HepG2 (cell line): ENCODE data around the gene PAXX. TPM values are rescaled to one million over a fixed set of nuclear protein-coding genes. Genes with fewer than 3 reads are reported as not detected.

Experiments
- CREBL2 ChIP-seq: sonication (generic); formaldehyde crosslinking; IDR thresholded peaks from 2 replicates; pipeline ENCODE4 v1.8.1; 2023; ENCODE audit warnings: missing genetic modification reagents, mild to moderate bottlenecking, borderline replicate concordance
- EED ChIP-seq: sonication (generic); formaldehyde crosslinking; IDR thresholded peaks from 2 replicates; pipeline ENCODE4 v1.5.0; 2020; ENCODE audit warnings: mild to moderate bottlenecking, missing genetic modification reagents
- ETS1 ChIP-seq: sonication (generic); formaldehyde crosslinking; IDR thresholded peaks from 2 replicates; pipeline ENCODE4 v1.4.0; 2020; ENCODE audit warnings: missing genetic modification reagents
- ETV5 ChIP-seq: IDR thresholded peaks from 2 replicates; pipeline ENCODE4 v1.6.1; 2018; ENCODE audit warnings: missing biosample characterization, missing genetic modification reagents, inconsistent platforms, borderline replicate concordance
- FOXK1 ChIP-seq: sonication (generic); formaldehyde crosslinking; IDR thresholded peaks from 2 replicates; pipeline ENCODE4 v1.4.0; 2020; ENCODE audit warnings: low read depth, missing genetic modification reagents, borderline replicate concordance
- GTF2F1 ChIP-seq: fragments of 150-350 bp; IDR thresholded peaks from 2 replicates; pipeline ENCODE4 v1.6.1; 2014; ENCODE audit warnings: low read length
- HCFC1 ChIP-seq: fragments of 150-350 bp; IDR thresholded peaks from 2 replicates; pipeline ENCODE4 v1.6.1; 2014; ENCODE audit warnings: low read depth, low read length
- JDP2 ChIP-seq: sonication (generic); formaldehyde crosslinking; IDR thresholded peaks from 2 replicates; pipeline ENCODE4 v1.8.1; 2022; ENCODE audit warnings: missing genetic modification reagents, borderline replicate concordance
- MAF1 ChIP-seq: sonication (generic); formaldehyde crosslinking; IDR thresholded peaks from 2 replicates; pipeline ENCODE4 v1.5.0; 2020; ENCODE audit warnings: missing genetic modification reagents, borderline replicate concordance
- MLXIP ChIP-seq: sonication (generic); formaldehyde crosslinking; IDR thresholded peaks from 2 replicates; pipeline ENCODE4 v1.9.0; 2021; ENCODE audit warnings: missing genetic modification reagents, borderline replicate concordance
- NFKB2 ChIP-seq: sonication (generic); formaldehyde crosslinking; IDR thresholded peaks from 2 replicates; pipeline ENCODE4 v1.4.0; 2020; ENCODE audit warnings: missing genetic modification reagents, borderline replicate concordance
- NFKBIZ ChIP-seq: IDR thresholded peaks from 2 replicates; pipeline ENCODE4 v1.6.1; 2018; ENCODE audit warnings: missing genetic modification reagents, missing compliant biosample characterization
- RNF2 ChIP-seq: fragments of 450-650 bp; conservative IDR thresholded peaks from 2 replicates; pipeline ENCODE4 v1.6.1; 2016; ENCODE audit warnings: low read depth
- ZBTB37 ChIP-seq: sonication (generic); formaldehyde crosslinking; IDR thresholded peaks from 2 replicates; pipeline ENCODE4 v1.4.0; 2020; ENCODE audit warnings: mild to moderate bottlenecking, missing genetic modification reagents
- ZBTB38 ChIP-seq: sonication (generic); formaldehyde crosslinking; IDR thresholded peaks from 2 replicates; pipeline ENCODE4 v1.5.1; 2020; ENCODE audit warnings: mild to moderate bottlenecking, missing genetic modification reagents
- ZFAT ChIP-seq: sonication (generic); formaldehyde crosslinking; conservative IDR thresholded peaks from 2 replicates; pipeline ENCODE4 v1.8.1; 2023; ENCODE audit warnings: missing genetic modification reagents, inconsistent platforms
- ZFP90 ChIP-seq: sonication (generic); formaldehyde crosslinking; IDR thresholded peaks from 2 replicates; pipeline ENCODE4 v1.8.0; 2022; ENCODE audit warnings: missing genetic modification reagents, mild to moderate bottlenecking, inconsistent platforms, borderline replicate concordance
- ZNF232 ChIP-seq: sonication (generic); formaldehyde crosslinking; IDR thresholded peaks from 2 replicates; pipeline ENCODE4 v1.4.0; 2020; ENCODE audit warnings: missing genetic modification reagents, borderline replicate concordance
- ZNF580 ChIP-seq: IDR thresholded peaks from 2 replicates; pipeline ENCODE4 v1.6.1; 2016; ENCODE audit warnings: low read depth, borderline replicate concordance
- ZNF770 ChIP-seq: sonication (generic); formaldehyde crosslinking; IDR thresholded peaks from 2 replicates; pipeline ENCODE4 v1.5.0; 2020; ENCODE audit warnings: mild to moderate bottlenecking, missing genetic modification reagents
- ZNF780A ChIP-seq: sonication (generic); formaldehyde crosslinking; IDR thresholded peaks from 2 replicates; pipeline ENCODE4 v1.8.0; 2022; ENCODE audit warnings: mild to moderate bottlenecking, missing genetic modification reagents, moderate library complexity
- ZSCAN12 ChIP-seq: sonication (generic); formaldehyde crosslinking; IDR thresholded peaks from 2 replicates; pipeline ENCODE4 v1.9.0; 2021; ENCODE audit warnings: mild to moderate bottlenecking, missing genetic modification reagents
- polyA plus RNA-seq, 8 experiments: library from polyadenylated mRNA; depleted of rRNA in 3 of 8; stranded (reverse) in 7 of 8; unstranded in 1 of 8; fragments of >200 nt; fragmentation: Illumina TruSeq in 4 of 8; extraction: Trizol in 4 of 8; gene quantifications; 2 replicates each; pipeline versions ENCODE4 v1.2.1 to v1.2.3, GENCODE V29; 2011 to 2016; ENCODE audit warnings: low read depth in 4 of 8, missing spikeins in 1 of 8, mixed read lengths in 1 of 8; ENCODE audit not compliant: insufficient read depth in 1 of 8
- total RNA-seq, 5 experiments: library from RNA; depleted of rRNA; stranded (reverse); fragments of >200 nt; fragmentation: Illumina TruSeq; extraction: Trizol; gene quantifications; 2 replicates each; pipeline ENCODE4 v1.2.3, GENCODE V29; 2016; ENCODE audit warnings: low read depth in 1 of 5

The PAXX gene
- total and polyA plus RNA-seq, 2 of the 13 experiments (the other 11 are each of a cell fraction or from before 2014, with no cell fraction given): 14.0 to 31.9 TPM

- TF ChIP-seq CREBL2 (CRISPR knock-in tag): no peak
- no peak for TF ChIP-seq JDP2
- no peak for TF ChIP-seq GTF2F1
- TF ChIP-seq FOXK1: no peak
- no peak for TF ChIP-seq NFKB2
- TF ChIP-seq ETS1 (CRISPR knock-in tag): no peak
- TF ChIP-seq HCFC1: no peak
- TF ChIP-seq ZNF580 (CRISPR knock-in tag): peak; percentile 33; the same call in 1 of the 2 replicates
- TF ChIP-seq EED (CRISPR knock-in tag): 0 out of 2 replicates have a peak, but pooled peaks have one; percentile 43
- TF ChIP-seq ETV5 (CRISPR knock-in tag): no peak
- TF ChIP-seq MAF1 (CRISPR knock-in tag): no peak
- TF ChIP-seq ZBTB37: no peak
- no peak for TF ChIP-seq NFKBIZ (CRISPR knock-in tag)
- no peak for TF ChIP-seq MLXIP (CRISPR knock-in tag)
- TF ChIP-seq ZFAT (CRISPR knock-in tag): no peak
- no peak for TF ChIP-seq ZNF770 (CRISPR knock-in tag)
- TF ChIP-seq ZNF232 (CRISPR knock-in tag): 0 out of 2 replicates have a peak, but pooled peaks have one; percentile 30
- no peak for TF ChIP-seq ZBTB38 (CRISPR knock-in tag)
- TF ChIP-seq ZNF780A: no peak
- 0 out of 2 replicates have a peak, but pooled peaks have one; percentile 16 for TF ChIP-seq ZSCAN12 (CRISPR knock-in tag)
- TF ChIP-seq ZFP90 (CRISPR knock-in tag): 0 out of 2 replicates have a peak, but pooled peaks have one; percentile 49
- no peak for TF ChIP-seq RNF2
Observed at GRCh38 chr9:137028263-137029057, 36.2 kb downstream of the PAXX start (continued).
